ENCODE results near the gene CD6. TPM values are rescaled to one million over a fixed set of nuclear protein-coding genes. Genes with fewer than 3 reads are reported as not detected.

Gene CD6
- total and polyA plus RNA-seq, 2 experiments from 2014 or later: 0.03 TPM; not detected in 1

- no peaks in the 10 kb centered on the region for H3K27me3 ChIP-seq
- no peak overlapping the region for H3K4me2 ChIP-seq
- TF ChIP-seq EZH2phosphoT487 (IDR thresholded peaks at IDR 0.05; ENCODE audit: low read depth, severe bottlenecking, unreplicated experiment) (no peak), CTCF (IDR thresholded peaks at IDR 0.05; ENCODE audit: poor library complexity) (no peak), EZH2 (IDR thresholded peaks at IDR 0.05; ENCODE audit: borderline replicate concordance) (no peak)
- 92% methylated on average over 4 of the region's 4 CpGs for WGBS (ENCODE audit: low lambda C conversion rate, missing lambda C conversion rate)
- DNase-seq (ENCODE audit: low spot score): no peak
- no peaks in the 10 kb centered on the region for H3K9me3 ChIP-seq (ENCODE audit: low read depth)
- H3K9me2 ChIP-seq (replicated peaks; ENCODE audit: insufficient read depth): no peaks in the 10 kb centered on the region
- H3K4me1 ChIP-seq (ENCODE audit: insufficient read depth): peaks cover 16% of the 10 kb centered on the region
- H3K36me3 ChIP-seq (replicated peaks; ENCODE audit: insufficient read depth, low read depth): no peaks in the 10 kb centered on the region
- no peak overlapping the region for H2AFZ ChIP-seq
- no peak overlapping the region for H3K4me3 ChIP-seq
- no peak overlapping the region for H3K27ac ChIP-seq
- H3K79me2 ChIP-seq: no peaks in the 10 kb centered on the region
- H4K20me1 ChIP-seq (ENCODE audit: insufficient read depth, poor library complexity, severe bottlenecking): no peaks in the 10 kb centered on the region
These were observed 97.9 kb downstream of the CD6 start for GRCh38 chr11:61069427-61069826.

Small RNA genes within 50 kb of the gene (small RNA-seq; reads per million reads assigned to genes)
- not detected for gene RNU6-933P

Other genes with a start within 250 kb of the CD6 start
- not detected in 2 replicates for gene MS4A18, start 247.0 kb upstream of the CD6 start, total RNA-seq
- not detected in 2 replicates for gene MS4A18, start 247.0 kb upstream of the CD6 start, polyA plus RNA-seq
- gene MS4A15, start 214.8 kb upstream of the CD6 start, total RNA-seq: 0.88 and 1.1 TPM in 2 replicates
- gene MS4A15, start 214.8 kb upstream of the CD6 start, polyA plus RNA-seq: 4.3 and 8.0 TPM in 2 replicates
- 0.47 and 1.2 TPM in 2 replicates for gene MS4A10, start 186.3 kb upstream of the CD6 start, total RNA-seq
- gene MS4A10, start 186.3 kb upstream of the CD6 start, polyA plus RNA-seq: 0.21 and 1.8 TPM in 2 replicates
- 7.4 and 9.1 TPM in 2 replicates for gene CCDC86, start 129.6 kb upstream of the CD6 start, total RNA-seq
- gene CCDC86, start 129.6 kb upstream of the CD6 start, polyA plus RNA-seq: 25.3 and 27.5 TPM in 2 replicates
- 1.2 and 1.3 TPM in 2 replicates for gene PTGDR2, start 115.7 kb upstream of the CD6 start, total RNA-seq
- 0.69 and 2.0 TPM in 2 replicates for gene PTGDR2, start 115.7 kb upstream of the CD6 start, polyA plus RNA-seq
- gene ZP1, start 104.1 kb upstream of the CD6 start, total RNA-seq: 0.12 TPM in 1 of 2 replicates, not detected in the other
- gene ZP1, start 104.1 kb upstream of the CD6 start, polyA plus RNA-seq: 0.32 and 1.6 TPM in 2 replicates
- gene PRPF19, start 65.1 kb upstream of the CD6 start, total RNA-seq: 38.1 and 53.8 TPM in 2 replicates
- 18.5 and 19.3 TPM in 2 replicates for gene PRPF19, start 65.1 kb upstream of the CD6 start, polyA plus RNA-seq
- 30.0 and 47.5 TPM in 2 replicates for gene TMEM109, start 57.5 kb upstream of the CD6 start, total RNA-seq
- 86.9 and 92.5 TPM in 2 replicates for gene TMEM109, start 57.5 kb upstream of the CD6 start, polyA plus RNA-seq
- gene TMEM132A, start 47.2 kb upstream of the CD6 start, total RNA-seq: 33.7 and 44.3 TPM in 2 replicates
- 97.1 and 98.7 TPM in 2 replicates for gene TMEM132A, start 47.2 kb upstream of the CD6 start, polyA plus RNA-seq
- 1.4 and 3.3 TPM in 2 replicates for gene SLC15A3, start 19.5 kb upstream of the CD6 start, total RNA-seq
- gene SLC15A3, start 19.5 kb upstream of the CD6 start, polyA plus RNA-seq: 0.56 and 2.3 TPM in 2 replicates
- gene CD5, start 130.8 kb downstream of the CD6 start, total RNA-seq: not detected in 2 replicates
- gene CD5, start 130.8 kb downstream of the CD6 start, polyA plus RNA-seq: 0.06 TPM in 1 of 2 replicates, not detected in the other
- gene VPS37C, start 189.7 kb downstream of the CD6 start, total RNA-seq: 12.2 and 17.0 TPM in 2 replicates
- 23.0 and 26.6 TPM in 2 replicates for gene VPS37C, start 189.7 kb downstream of the CD6 start, polyA plus RNA-seq
- 0.27 and 0.48 TPM in 2 replicates for gene PGA3, start 231.8 kb downstream of the CD6 start, total RNA-seq
- gene PGA3, start 231.8 kb downstream of the CD6 start, polyA plus RNA-seq: 0.39 and 1.4 TPM in 2 replicates